C4-2B (cell line): ENCODE measurements around the gene FARP2.
"Not testable (repeated sequence)": the region's sequence is repeated elsewhere in the genome, so short reads cannot be mapped to it uniquely, and the experiment has no call there.

ENCODE experiments used
- CTCF ChIP-seq: fragments of 450-650 bp; conservative IDR thresholded peaks from 2 replicates; pipeline ENCODE4 v1.5.1; 2017; ENCODE audit warnings: mild to moderate bottlenecking
- ZFX ChIP-seq: fragments of 450-650 bp; IDR thresholded peaks from 2 replicates; pipeline ENCODE4 v1.6.1; 2017

DNA sequence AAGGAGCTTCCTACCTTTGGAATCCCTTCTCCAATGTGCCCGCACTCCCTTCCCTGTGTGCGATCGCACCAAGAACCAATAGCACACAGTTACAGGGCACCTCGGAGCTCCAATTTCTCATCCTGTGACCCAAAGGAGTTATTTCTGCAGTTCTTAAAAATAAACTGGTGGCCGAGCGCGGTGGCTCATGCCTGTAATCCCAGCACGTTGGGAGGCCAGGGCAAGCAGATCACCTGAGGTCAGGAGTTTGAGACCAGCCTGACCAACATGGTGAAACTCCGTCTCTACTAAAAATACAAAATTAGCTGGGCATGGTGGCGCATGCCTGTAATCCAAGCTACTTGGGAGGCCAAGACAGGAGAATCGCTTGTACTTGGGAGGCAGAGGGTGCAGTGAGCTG lies 150.2 kb downstream of the FARP2 start:
- not testable (repeated sequence) for TF ChIP-seq CTCF, ZFX
